ENCODE data around the gene BICRA. TPM values are rescaled to one million over a fixed set of nuclear protein-coding genes. Genes with fewer than 3 reads are reported as not detected.
"Not testable (repeated sequence)": the region's sequence is repeated elsewhere in the genome, so short reads cannot be mapped to it uniquely, and the experiment has no call there.

The BICRA gene
- total RNA-seq, 1 donor from 2014 or later, result 13.4 TPM

- Mint-ChIP-seq H3K4me1 (ENCODE audit: low read depth) (peaks cover 92% of the 10 kb centered on the region), H3K9me3 (ENCODE audit: low read depth) (no peaks in the 10 kb centered on the region), H3K27ac (ENCODE audit: unreplicated experiment) (peak overlapping the region; percentile 98), H3K36me3 (ENCODE audit: low read depth) (peaks cover 39% of the 10 kb centered on the region), H3K4me3 (ENCODE audit: unreplicated experiment) (no peak overlapping the region), H3K27me3 (ENCODE audit: low read depth) (no peaks in the 10 kb centered on the region)
- TF ChIP-seq CTCF (IDR thresholded peaks at IDR 0.05), result no peak
- DNase-seq (ENCODE audit: low spot score), result peak; percentile 96
Measured at GRCh38 chr19:47725759-47726401, 116.9 kb downstream of the BICRA start.

GRCh38 chr19:47726467-47726866 lies 117.5 kb downstream of the BICRA start:
- no peak for DNase-seq (ENCODE audit: low spot score)

GRCh38 chr19:47728295-47728694 lies 119.4 kb downstream of the BICRA start:
- Mint-ChIP-seq H3K27ac (ENCODE audit: unreplicated experiment) (peak overlapping the region; percentile 95), H3K4me1 (ENCODE audit: low read depth) (peaks cover 83% of the 10 kb centered on the region), H3K4me3 (ENCODE audit: unreplicated experiment) (peak overlapping the region; percentile 76), H3K36me3 (ENCODE audit: low read depth) (peaks cover 38% of the 10 kb centered on the region)
- DNase-seq (ENCODE audit: low spot score); H3K9me3 Mint-ChIP-seq (ENCODE audit: low read depth); H3K27me3 Mint-ChIP-seq (ENCODE audit: low read depth): not testable (repeated sequence)

More at GRCh38 chr19:47726467-47726866, 117.5 kb downstream of the BICRA start:
- Mint-ChIP-seq H3K27ac (ENCODE audit: unreplicated experiment) (peak overlapping the region; percentile 98), H3K9me3 (ENCODE audit: low read depth) (no peaks in the 10 kb centered on the region), H3K4me1 (ENCODE audit: low read depth) (peaks cover 90% of the 10 kb centered on the region), H3K36me3 (ENCODE audit: low read depth) (peaks cover 41% of the 10 kb centered on the region), H3K4me3 (ENCODE audit: unreplicated experiment) (no peak overlapping the region), H3K27me3 (ENCODE audit: low read depth) (no peaks in the 10 kb centered on the region)
- no peak for TF ChIP-seq CTCF (IDR thresholded peaks at IDR 0.05)

- H3K4me3 Mint-ChIP-seq (ENCODE audit: unreplicated experiment), result peak overlapping the region; percentile 76
- peaks cover 79% of the 10 kb centered on the region for H3K4me1 Mint-ChIP-seq (ENCODE audit: low read depth)
- H3K27ac Mint-ChIP-seq (ENCODE audit: unreplicated experiment), result peak overlapping the region; percentile 95
- H3K27me3 Mint-ChIP-seq (ENCODE audit: low read depth), result no peaks in the 10 kb centered on the region
- DNase-seq (ENCODE audit: low spot score), result no peak
- no peaks in the 10 kb centered on the region for H3K9me3 Mint-ChIP-seq (ENCODE audit: low read depth)
- H3K36me3 Mint-ChIP-seq (ENCODE audit: low read depth), result peaks cover 42% of the 10 kb centered on the region
- no peak for TF ChIP-seq CTCF (IDR thresholded peaks at IDR 0.05)
Measured at GRCh38 chr19:47729468-47729798, 120.5 kb downstream of the BICRA start.

GRCh38 chr19:47729799-47730520 lies 121.0 kb downstream of the BICRA start:
- Mint-ChIP-seq H3K4me3 (ENCODE audit: unreplicated experiment) (peak overlapping the region; percentile 76), H3K27me3 (ENCODE audit: low read depth) (no peaks in the 10 kb centered on the region), H3K4me1 (ENCODE audit: low read depth) (peaks cover 74% of the 10 kb centered on the region), H3K9me3 (ENCODE audit: low read depth) (no peaks in the 10 kb centered on the region), H3K27ac (ENCODE audit: unreplicated experiment) (peak overlapping the region; percentile 95), H3K36me3 (ENCODE audit: low read depth) (peaks cover 40% of the 10 kb centered on the region)
- no peak for DNase-seq (ENCODE audit: low spot score)
- no peak for TF ChIP-seq CTCF (IDR thresholded peaks at IDR 0.05)
